Activated T-helper 2 cell treated with anti-CD3 and anti-CD28 coated beads, Interferon-gamma antibody, Interleukin-2, Interleukin-4, amounts not matched to agents 10 μg/mL and 5 μg/mL and 100 μg/mL, durations not matched to agents 14 hours and 24 hours and 36 hours (primary cell): Measurements from ENCODE around the gene ITGB3BP. TPM values are rescaled to one million over a fixed set of nuclear protein-coding genes. Genes with fewer than 3 reads are reported as not detected.
"Not testable (repeated sequence)": the region's sequence is repeated elsewhere in the genome, so short reads cannot be mapped to it uniquely, and the experiment has no call there.

Source experiments
- DNase-seq: peaks from one replicate; pipeline ENCODE4 v3.0.0; 2021; ENCODE audit warnings: low spot score
- H3K27ac Mint-ChIP-seq: one replicate; pipeline ENCODE4 v1.8.0; 2021; ENCODE audit warnings: mixed read lengths
- H3K27me3 Mint-ChIP-seq: one replicate; pipeline ENCODE4 v1.8.0; 2021; ENCODE audit warnings: low read depth, mixed read lengths
- H3K36me3 Mint-ChIP-seq: one replicate; pipeline ENCODE4 v1.8.0; 2021; ENCODE audit warnings: low read depth, mixed read lengths
- H3K4me1 Mint-ChIP-seq: one replicate; pipeline ENCODE4 v1.8.0; 2021; ENCODE audit warnings: low read depth, mixed read lengths
- H3K4me3 Mint-ChIP-seq: one replicate; pipeline ENCODE4 v1.8.0; 2021; ENCODE audit warnings: low read depth, mild to moderate bottlenecking, moderate library complexity, mixed read lengths
- H3K9me3 Mint-ChIP-seq: one replicate; pipeline ENCODE4 v1.8.0; 2021; ENCODE audit warnings: mixed read lengths
- intact Hi-C: fragments of 100-400 bp; cut with micrococcal nuclease; formaldehyde crosslinking; loops from one replicate; pipeline ENCODE4 v1.15.1; 2023
- total RNA-seq: library from RNA; stranded (reverse); gene quantifications from 2 replicates; pipeline ENCODE4 v1.2.3, GENCODE V29; 2022

Gene ITGB3BP
- total RNA-seq, 1 donor from 2014 or later = 49.3 TPM

- Mint-ChIP-seq H3K27me3 (no peaks in the 10 kb centered on the region), H3K36me3 (peaks cover 3% of the 10 kb centered on the region), H3K27ac (no peak overlapping the region), H3K4me1 (peaks cover 1% of the 10 kb centered on the region), H3K9me3 (no peaks in the 10 kb centered on the region), H3K4me3 (no peak overlapping the region)
- intact Hi-C loops = no loop called here
- DNase-seq = no peak
Observed at GRCh38 chr1:63448731-63449246, 74.2 kb downstream of the ITGB3BP start.

GRCh38 chr1:63442141-63442475, 80.9 kb downstream of the ITGB3BP start:
- Mint-ChIP-seq H3K9me3 (no peaks in the 10 kb centered on the region), H3K36me3 (peaks cover 4% of the 10 kb centered on the region), H3K4me3 (no peak overlapping the region), H3K27ac (no peak overlapping the region), H3K27me3 (no peaks in the 10 kb centered on the region), H3K4me1 (peaks cover 3% of the 10 kb centered on the region)
- intact Hi-C loops = no loop called here
- no peak for DNase-seq

- H3K27ac Mint-ChIP-seq = no peak overlapping the region
- H3K27me3 Mint-ChIP-seq = no peaks in the 10 kb centered on the region
- H3K4me3 Mint-ChIP-seq = no peak overlapping the region
- H3K36me3 Mint-ChIP-seq = peaks cover 28% of the 10 kb centered on the region
- no peaks in the 10 kb centered on the region for H3K4me1 Mint-ChIP-seq
- DNase-seq = no peak
- H3K9me3 Mint-ChIP-seq = peaks cover 9% of the 10 kb centered on the region
- intact Hi-C loops = no loop called here
Observed at GRCh38 chr1:63435161-63435560, 87.9 kb downstream of the ITGB3BP start.

GRCh38 chr1:63429281-63429680, 93.7 kb downstream of the ITGB3BP start:
- peaks cover 17% of the 10 kb centered on the region for H3K9me3 Mint-ChIP-seq
- intact Hi-C loops = no loop called here
- no peak overlapping the region for H3K27ac Mint-ChIP-seq
- H3K27me3 Mint-ChIP-seq = no peaks in the 10 kb centered on the region
- H3K4me3 Mint-ChIP-seq = no peak overlapping the region
- peaks cover 28% of the 10 kb centered on the region for H3K36me3 Mint-ChIP-seq
- DNase-seq = no peak
- H3K4me1 Mint-ChIP-seq = no peaks in the 10 kb centered on the region

- Mint-ChIP-seq H3K4me1 (no peaks in the 10 kb centered on the region), H3K27ac (no peak overlapping the region), H3K36me3 (peaks cover 28% of the 10 kb centered on the region), H3K27me3 (no peaks in the 10 kb centered on the region), H3K9me3 (peaks cover 17% of the 10 kb centered on the region), H3K4me3 (no peak overlapping the region)
- DNase-seq = no peak
- intact Hi-C loops = no loop called here
Observed at GRCh38 chr1:63428815-63429214, 94.2 kb downstream of the ITGB3BP start.

- H3K27me3 Mint-ChIP-seq = no peaks in the 10 kb centered on the region
- intact Hi-C loops = no loop called here
- peaks cover 11% of the 10 kb centered on the region for H3K36me3 Mint-ChIP-seq
- no peaks in the 10 kb centered on the region for H3K9me3 Mint-ChIP-seq
- no peaks in the 10 kb centered on the region for H3K4me1 Mint-ChIP-seq
- no peak overlapping the region for H3K27ac Mint-ChIP-seq
- DNase-seq = no peak
- H3K4me3 Mint-ChIP-seq = no peak overlapping the region
Observed at GRCh38 chr1:63423649-63424048, 99.4 kb downstream of the ITGB3BP start.

GRCh38 chr1:63420746-63421145, 102.3 kb downstream of the ITGB3BP start:
- H3K4me1 Mint-ChIP-seq, intact Hi-C loops, H3K27me3 Mint-ChIP-seq, H3K4me3 Mint-ChIP-seq, DNase-seq, H3K27ac Mint-ChIP-seq, H3K9me3 Mint-ChIP-seq: not testable (repeated sequence)
- H3K36me3 Mint-ChIP-seq = peaks cover 27% of the 10 kb centered on the region

GRCh38 chr1:63418101-63418500, 104.9 kb downstream of the ITGB3BP start:
- H3K4me1 Mint-ChIP-seq = no peaks in the 10 kb centered on the region
- H3K36me3 Mint-ChIP-seq = peaks cover 34% of the 10 kb centered on the region
- H3K4me3 Mint-ChIP-seq = no peak overlapping the region
- no peaks in the 10 kb centered on the region for H3K9me3 Mint-ChIP-seq
- H3K27ac Mint-ChIP-seq = no peak overlapping the region
- intact Hi-C loops = no loop called here
- no peak for DNase-seq
- no peaks in the 10 kb centered on the region for H3K27me3 Mint-ChIP-seq

GRCh38 chr1:63414691-63415365, 108.2 kb downstream of the ITGB3BP start:
- no peak overlapping the region for H3K27ac Mint-ChIP-seq
- no peaks in the 10 kb centered on the region for H3K27me3 Mint-ChIP-seq
- no peaks in the 10 kb centered on the region for H3K9me3 Mint-ChIP-seq
- H3K36me3 Mint-ChIP-seq = peaks cover 38% of the 10 kb centered on the region
- no peak overlapping the region for H3K4me3 Mint-ChIP-seq
- intact Hi-C loops = no loop called here
- H3K4me1 Mint-ChIP-seq = no peaks in the 10 kb centered on the region
- no peak for DNase-seq

- intact Hi-C loops = no loop called here
- DNase-seq = no peak
- Mint-ChIP-seq H3K36me3 (peaks cover 41% of the 10 kb centered on the region), H3K4me1 (no peaks in the 10 kb centered on the region), H3K4me3 (no peak overlapping the region), H3K27ac (no peak overlapping the region), H3K27me3 (no peaks in the 10 kb centered on the region), H3K9me3 (no peaks in the 10 kb centered on the region)
Observed at GRCh38 chr1:63413394-63413793, 109.6 kb downstream of the ITGB3BP start.

- Mint-ChIP-seq H3K4me3 (no peak overlapping the region), H3K27me3 (no peaks in the 10 kb centered on the region), H3K4me1 (no peaks in the 10 kb centered on the region), H3K27ac (no peak overlapping the region), H3K36me3 (peaks cover 37% of the 10 kb centered on the region), H3K9me3 (no peaks in the 10 kb centered on the region)
- no peak for DNase-seq
- intact Hi-C loops = no loop called here
Observed at GRCh38 chr1:63411066-63411465, 112.0 kb downstream of the ITGB3BP start.

GRCh38 chr1:63408331-63408730, 114.7 kb downstream of the ITGB3BP start:
- peaks cover 2% of the 10 kb centered on the region for H3K4me1 Mint-ChIP-seq
- H3K27me3 Mint-ChIP-seq = no peaks in the 10 kb centered on the region
- no peak for DNase-seq
- intact Hi-C loops = no loop called here
- H3K4me3 Mint-ChIP-seq = no peak overlapping the region
- no peaks in the 10 kb centered on the region for H3K9me3 Mint-ChIP-seq
- H3K36me3 Mint-ChIP-seq = peaks cover 39% of the 10 kb centered on the region
- no peak overlapping the region for H3K27ac Mint-ChIP-seq

GRCh38 chr1:63407002-63407401, 116.0 kb downstream of the ITGB3BP start:
- DNase-seq = no peak
- H3K27me3 Mint-ChIP-seq = no peaks in the 10 kb centered on the region
- H3K4me3 Mint-ChIP-seq = no peak overlapping the region
- no peaks in the 10 kb centered on the region for H3K9me3 Mint-ChIP-seq
- no peak overlapping the region for H3K27ac Mint-ChIP-seq
- peaks cover 3% of the 10 kb centered on the region for H3K4me1 Mint-ChIP-seq
- peaks cover 40% of the 10 kb centered on the region for H3K36me3 Mint-ChIP-seq
- intact Hi-C loops = no loop called here

GRCh38 chr1:63405987-63406386, 117.0 kb downstream of the ITGB3BP start:
- H3K27ac Mint-ChIP-seq = no peak overlapping the region
- DNase-seq = no peak
- H3K27me3 Mint-ChIP-seq = no peaks in the 10 kb centered on the region
- intact Hi-C loops = no loop called here
- H3K36me3 Mint-ChIP-seq = peaks cover 43% of the 10 kb centered on the region
- H3K9me3 Mint-ChIP-seq = no peaks in the 10 kb centered on the region
- peaks cover 3% of the 10 kb centered on the region for H3K4me1 Mint-ChIP-seq
- no peak overlapping the region for H3K4me3 Mint-ChIP-seq
